Keratinocyte (primary cell): ENCODE measurements around the gene ADGRG6. TPM values are rescaled to one million over a fixed set of nuclear protein-coding genes. Genes with fewer than 3 reads are reported as not detected.

Experiments used
- DNase-seq: peaks from one replicate; pipeline ENCODE4 v3.0.0-alpha.2; 2011; ENCODE audit warnings: low read depth, missing footprints, low spot score
- FAIRE-seq: peaks from 2 replicates; lab custom pipeline; 2011; peaks lifted over from hg19 to GRCh38; lab: Jason Lieb, UNC
- H2AFZ ChIP-seq: 2 replicates; pipeline ENCODE4 v1.6.0; 2012; ENCODE audit warnings: low read length, control low read depth, inconsistent platforms; ENCODE audit not compliant: control insufficient read depth
- H3K27ac ChIP-seq: 2 replicates; pipeline ENCODE4 v1.5.1; 2011; ENCODE audit warnings: low read length; ENCODE audit not compliant: control insufficient read depth, insufficient read depth
- H3K27me3 ChIP-seq: 3 replicates; pipeline ENCODE4 v1.6.0; 2011; ENCODE audit warnings: low read length; ENCODE audit not compliant: control insufficient read depth, insufficient read depth; ENCODE audit errors: extremely low read depth
- H3K36me3 ChIP-seq, 2 experiments: 2 replicates in 1 of 2; 3 replicates in 1 of 2; pipeline ENCODE4 v1.5.1; 2011; ENCODE audit warnings: low read length in 2 of 2, mild to moderate bottlenecking in 1 of 2; ENCODE audit not compliant: control insufficient read depth in 2 of 2, insufficient read depth in 2 of 2; ENCODE audit errors: extremely low read depth in 1 of 2
- H3K4me1 ChIP-seq: 3 replicates; pipeline ENCODE4 v1.5.1; 2011; ENCODE audit warnings: low read length; ENCODE audit not compliant: control insufficient read depth, insufficient read depth; ENCODE audit errors: extremely low read depth
- H3K4me2 ChIP-seq: 3 replicates; pipeline ENCODE4 v1.6.0; 2011; ENCODE audit warnings: low read depth, low read length; ENCODE audit not compliant: control insufficient read depth, insufficient read depth; ENCODE audit errors: extremely low read depth
- H3K4me3 ChIP-seq, 3 experiments: fragments of 200-600 bp in 1 of 3; sonication (generic) in 1 of 3; 2 replicates in 2 of 3; 3 replicates in 1 of 3; pipeline ENCODE4 v1.5.1; 2011 to 2016; ENCODE audit warnings: low read length in 3 of 3, mild to moderate bottlenecking in 3 of 3, control low read depth in 2 of 3, inconsistent platforms in 1 of 3, low read depth in 1 of 3, mixed read lengths in 1 of 3, mixed run types in 1 of 3, moderate library complexity in 1 of 3; ENCODE audit not compliant: control insufficient read depth in 2 of 3, insufficient read depth in 2 of 3; ENCODE audit errors: extremely low read depth in 1 of 3
- H3K79me2 ChIP-seq: 2 replicates; pipeline ENCODE4 v1.6.0; 2012; ENCODE audit warnings: low read length; ENCODE audit not compliant: control insufficient read depth, insufficient read depth
- H3K9ac ChIP-seq: 3 replicates; pipeline ENCODE4 v1.6.0; 2011; ENCODE audit warnings: low read length; ENCODE audit not compliant: control insufficient read depth, insufficient read depth; ENCODE audit errors: extremely low read depth
- H3K9me1 ChIP-seq: 3 replicates; pipeline ENCODE4 v1.6.0; 2011; ENCODE audit warnings: low read length; ENCODE audit not compliant: control insufficient read depth, insufficient read depth; ENCODE audit errors: extremely low read depth
- H3K9me3 ChIP-seq: 2 replicates; pipeline ENCODE4 v1.5.1; 2012; ENCODE audit warnings: low read depth, low read length; ENCODE audit not compliant: control insufficient read depth
- H4K20me1 ChIP-seq: 3 replicates; pipeline ENCODE4 v1.6.0; 2011; ENCODE audit warnings: low read length; ENCODE audit not compliant: control insufficient read depth, insufficient read depth; ENCODE audit errors: extremely low read depth
- EZH2 ChIP-seq: IDR thresholded peaks from one replicate; pipeline ENCODE4 v1.6.1; 2012; ENCODE audit warnings: inconsistent platforms, mild to moderate bottlenecking, low read length, moderate library complexity
- dilution Hi-C: fragments of 300-500 bp; cut with MboI; formaldehyde crosslinking; loops from one replicate; pipeline ENCODE4 v1.7.0; 2020; ENCODE audit warnings: low sequenced_read_pairs; ENCODE audit not compliant: extremely low pct_ligation_motif_present
- polyA plus RNA-seq, 5 experiments: library from polyadenylated mRNA; depleted of rRNA in 3 of 5; stranded (reverse) in 3 of 5; stranded (forward) in 1 of 5; unstranded in 1 of 5; fragments of >200 nt; gene quantifications; 1 replicate in 1 of 5; 2 replicates in 3 of 5; 3 replicates in 1 of 5; pipeline versions ENCODE4 v1.2.1 to v1.2.3, GENCODE V29; 2011 to 2012; ENCODE audit warnings: missing spikeins in 2 of 5, low read depth in 1 of 5, low replicate concordance in 1 of 5
- TF ChIP-seq, protein P1 (sequence below), 3 experiments: IDR thresholded peaks in 1 of 3; conservative IDR thresholded peaks in 1 of 3; optimal IDR thresholded peaks in 1 of 3; 2 replicates in 2 of 3; 3 replicates in 1 of 3; pipeline versions ENCODE3 to v1.5.1; 2011; ENCODE audit warnings: low read length in 3 of 3, mild to moderate bottlenecking in 3 of 3, moderate library complexity in 2 of 3, control low read depth in 1 of 3, inconsistent platforms in 1 of 3; ENCODE audit not compliant: insufficient read depth in 2 of 3; ENCODE audit errors: extremely low read depth in 1 of 3

ADGRG6 gene
- polyA plus RNA-seq, 1 donor (not counting 4 experiments of a cell fraction or from before 2014, with no cell fraction given), result 20.1 TPM

GRCh38 chr6:142266060-142266459 lies 35.7 kb upstream of the ADGRG6 start:
- H3K79me2 ChIP-seq, result no peaks in the 10 kb centered on the region
- no peak overlapping the region for H3K9ac ChIP-seq
- no peak overlapping the region for H2AFZ ChIP-seq
- no peaks in the 10 kb centered on the region for H3K4me1 ChIP-seq
- H3K27ac ChIP-seq, result no peak overlapping the region
- DNase-seq (no peak), FAIRE-seq (no peak)
- H3K9me3 ChIP-seq, result no peaks in the 10 kb centered on the region
- H3K9me1 ChIP-seq, result no peaks in the 10 kb centered on the region
- no peaks in the 10 kb centered on the region for H3K36me3 ChIP-seq
- H3K4me2 ChIP-seq, result no peak overlapping the region
- H3K4me3 ChIP-seq, result no peak overlapping the region
- H4K20me1 ChIP-seq, result no peaks in the 10 kb centered on the region
- dilution Hi-C loops, result no loop called here
- H3K27me3 ChIP-seq, result no peaks in the 10 kb centered on the region
- no peak for TF ChIP-seq EZH2
- TF ChIP-seq, protein P1, sequence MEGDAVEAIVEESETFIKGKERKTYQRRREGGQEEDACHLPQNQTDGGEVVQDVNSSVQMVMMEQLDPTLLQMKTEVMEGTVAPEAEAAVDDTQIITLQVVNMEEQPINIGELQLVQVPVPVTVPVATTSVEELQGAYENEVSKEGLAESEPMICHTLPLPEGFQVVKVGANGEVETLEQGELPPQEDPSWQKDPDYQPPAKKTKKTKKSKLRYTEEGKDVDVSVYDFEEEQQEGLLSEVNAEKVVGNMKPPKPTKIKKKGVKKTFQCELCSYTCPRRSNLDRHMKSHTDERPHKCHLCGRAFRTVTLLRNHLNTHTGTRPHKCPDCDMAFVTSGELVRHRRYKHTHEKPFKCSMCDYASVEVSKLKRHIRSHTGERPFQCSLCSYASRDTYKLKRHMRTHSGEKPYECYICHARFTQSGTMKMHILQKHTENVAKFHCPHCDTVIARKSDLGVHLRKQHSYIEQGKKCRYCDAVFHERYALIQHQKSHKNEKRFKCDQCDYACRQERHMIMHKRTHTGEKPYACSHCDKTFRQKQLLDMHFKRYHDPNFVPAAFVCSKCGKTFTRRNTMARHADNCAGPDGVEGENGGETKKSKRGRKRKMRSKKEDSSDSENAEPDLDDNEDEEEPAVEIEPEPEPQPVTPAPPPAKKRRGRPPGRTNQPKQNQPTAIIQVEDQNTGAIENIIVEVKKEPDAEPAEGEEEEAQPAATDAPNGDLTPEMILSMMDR (optimal IDR thresholded peaks at IDR 0.05 in 1 of 3, IDR thresholded peaks at IDR 0.05 in 1 of 3, conservative IDR thresholded peaks at IDR 0.05 in 1 of 3; ENCODE audit: extremely low read depth in 1 of 3, insufficient read depth in 2 of 3, low read length in 3 of 3), result no peak

GRCh38 chr6:142271476-142271875 lies 30.3 kb upstream of the ADGRG6 start:
- H3K4me3 ChIP-seq, result no peak overlapping the region
- H4K20me1 ChIP-seq, result no peaks in the 10 kb centered on the region
- dilution Hi-C loops, result no loop called here
- H3K9me1 ChIP-seq, result no peaks in the 10 kb centered on the region
- H3K27ac ChIP-seq, result no peak overlapping the region
- no peaks in the 10 kb centered on the region for H3K27me3 ChIP-seq
- H3K9ac ChIP-seq, result no peak overlapping the region
- H2AFZ ChIP-seq, result no peak overlapping the region
- TF ChIP-seq EZH2, result no peak
- TF ChIP-seq, protein P1 (optimal IDR thresholded peaks at IDR 0.05 in 1 of 3, IDR thresholded peaks at IDR 0.05 in 1 of 3, conservative IDR thresholded peaks at IDR 0.05 in 1 of 3; ENCODE audit: extremely low read depth in 1 of 3, insufficient read depth in 2 of 3, low read length in 3 of 3), result no peak
- H3K4me1 ChIP-seq, result no peaks in the 10 kb centered on the region
- no peaks in the 10 kb centered on the region for H3K9me3 ChIP-seq
- H3K36me3 ChIP-seq, result no peaks in the 10 kb centered on the region
- H3K4me2 ChIP-seq, result no peak overlapping the region
- H3K79me2 ChIP-seq, result no peaks in the 10 kb centered on the region
- DNase-seq (no peak), FAIRE-seq (no peak)
